ENCODE measurements around the gene N4BP2.

- TF ChIP-seq POLR2A (IDR thresholded peaks at IDR 0.05; ENCODE audit: low read depth, low read length) (no peak), TAF1 (IDR thresholded peaks at IDR 0.05; ENCODE audit: borderline replicate concordance, low read depth, low read length) (no peak), POLR2AphosphoS5 (IDR thresholded peaks at IDR 0.05; ENCODE audit: low read depth, low read length) (no peak)
These were observed 17.7 kb upstream of the N4BP2 start for GRCh38 chr4:40038977-40039376.

Measured in GM12892 (cell line).